Endothelial cell of umbilical vein (primary cell): ENCODE measurements around the gene KCTD1. TPM values are rescaled to one million over a fixed set of nuclear protein-coding genes. Genes with fewer than 3 reads are reported as not detected.

Experiments used
- BruUV-seq: library from RNA; stranded (reverse); fragments of 400-500 nt; replicated peaks from 2 replicates; lab custom pipeline; 2021; lab: Mats Ljungman, UMichigan
- CTCF ChIA-PET: fragments of 300-600, 350-600 bp; sonication (Branson Sonifier 250); formaldehyde crosslinking; loops from one replicate; lab custom pipeline; 2021; ENCODE audit warnings: antibody characterized with exemption, inconsistent platforms; lab: Charles Lee
- POLR2A ChIA-PET: fragments of 300-600, 350-600 bp; sonication (Branson Sonifier 250); formaldehyde crosslinking; loops from one replicate; lab custom pipeline; 2021; ENCODE audit warnings: antibody characterized with exemption, inconsistent platforms; lab: Charles Lee
- DNase-seq: peaks from one replicate; pipeline ENCODE4 v3.0.0-alpha.2; 2011; ENCODE audit warnings: low read depth, low spot score
- FAIRE-seq: peaks from 2 replicates; lab custom pipeline; 2011; peaks lifted over from hg19 to GRCh38; lab: Jason Lieb, UNC
- H2AFZ ChIP-seq: 2 replicates; pipeline ENCODE4 v1.6.0; 2012; ENCODE audit warnings: low read depth, low read length, control low read depth, inconsistent platforms
- H3K27ac ChIP-seq: 2 replicates; pipeline ENCODE4 v1.5.1; 2011; ENCODE audit warnings: low read depth, mild to moderate bottlenecking, control low read depth, low read length, moderate library complexity; ENCODE audit not compliant: insufficient read depth
- H3K27me3 ChIP-seq, 2 experiments: 2 replicates each; pipeline versions ENCODE4 v1.6.0 to v1.6.1; 2011; ENCODE audit warnings: low read length in 2 of 2, mixed read lengths in 1 of 2; ENCODE audit not compliant: control insufficient read depth in 2 of 2, insufficient read depth in 2 of 2
- H3K36me3 ChIP-seq, 2 experiments: 2 replicates in 1 of 2; 3 replicates in 1 of 2; pipeline ENCODE4 v1.5.1; 2011; ENCODE audit warnings: low read length in 2 of 2, mild to moderate bottlenecking in 1 of 2, moderate library complexity in 1 of 2; ENCODE audit not compliant: control insufficient read depth in 2 of 2, insufficient read depth in 2 of 2; ENCODE audit errors: extremely low read depth in 1 of 2
- H3K4me1 ChIP-seq: 3 replicates; pipeline ENCODE4 v1.5.1; 2011; ENCODE audit warnings: mild to moderate bottlenecking, low read length; ENCODE audit not compliant: control insufficient read depth, insufficient read depth; ENCODE audit errors: extremely low read depth
- H3K4me2 ChIP-seq: 2 replicates; pipeline ENCODE4 v1.6.1; 2011; ENCODE audit warnings: low read length, control low read depth, mixed read lengths; ENCODE audit not compliant: insufficient read depth
- H3K4me3 ChIP-seq, 3 experiments: fragments of 200-600 bp in 1 of 3; sonication (generic), shearing (Covaris generic) in 1 of 3; replicated peaks in 1 of 3; 2 replicates each; pipeline ENCODE4 v1.5.1; 2011 to 2016; ENCODE audit warnings: control low read depth in 3 of 3, low read length in 3 of 3, mild to moderate bottlenecking in 2 of 3, inconsistent platforms in 1 of 3, low read depth in 1 of 3, moderate library complexity in 1 of 3; ENCODE audit not compliant: insufficient read depth in 1 of 3
- H3K79me2 ChIP-seq: 2 replicates; pipeline ENCODE4 v1.6.0; 2012; ENCODE audit warnings: low read length, inconsistent platforms; ENCODE audit not compliant: control insufficient read depth, insufficient read depth
- H3K9ac ChIP-seq: replicated peaks from 2 replicates; pipeline ENCODE3; 2011; ENCODE audit warnings: low read length, control low read depth; ENCODE audit not compliant: insufficient read depth; ENCODE audit errors: extremely low read depth
- H3K9me1 ChIP-seq: replicated peaks from 3 replicates; pipeline ENCODE4 v1.6.0; 2011; ENCODE audit warnings: mild to moderate bottlenecking, low read length; ENCODE audit not compliant: control insufficient read depth, insufficient read depth; ENCODE audit errors: extremely low read depth
- H3K9me3 ChIP-seq: replicated peaks from 2 replicates; pipeline ENCODE4 v1.5.1; 2012; ENCODE audit warnings: low read length, inconsistent platforms; ENCODE audit not compliant: control insufficient read depth, insufficient read depth
- H4K20me1 ChIP-seq: replicated peaks from 2 replicates; pipeline ENCODE3; 2011; ENCODE audit warnings: mild to moderate bottlenecking, low read length; ENCODE audit not compliant: control insufficient read depth, insufficient read depth; ENCODE audit errors: extremely low read depth
- EZH2 ChIP-seq: IDR thresholded peaks from 2 replicates; pipeline ENCODE4 v1.6.1; 2012; ENCODE audit warnings: borderline replicate concordance, low read depth, mild to moderate bottlenecking, moderate library complexity, low read length, inconsistent platforms; ENCODE audit not compliant: severe bottlenecking
- FOS ChIP-seq: IDR thresholded peaks from 2 replicates; pipeline ENCODE4 v1.6.1; 2011; ENCODE audit warnings: mild to moderate bottlenecking, low read length, moderate library complexity, borderline replicate concordance; ENCODE audit not compliant: insufficient read depth
- GATA2 ChIP-seq: IDR thresholded peaks from 2 replicates; pipeline ENCODE4 v1.7.0; 2011; ENCODE audit warnings: low read depth, mild to moderate bottlenecking, moderate library complexity, mixed read lengths, low read length; ENCODE audit not compliant: insufficient read length, insufficient read depth
- JUN ChIP-seq: IDR thresholded peaks from 2 replicates; pipeline ENCODE4 v1.6.1; 2011; ENCODE audit warnings: borderline replicate concordance, low read depth; ENCODE audit not compliant: insufficient read length, insufficient read depth
- MAX ChIP-seq: IDR thresholded peaks from 2 replicates; pipeline ENCODE4 v1.6.1; 2011; ENCODE audit not compliant: insufficient read depth, insufficient read length
- MYC ChIP-seq: IDR thresholded peaks from one replicate; pipeline ENCODE4 v1.6.1; 2011; ENCODE audit warnings: mild to moderate bottlenecking, low read depth, low read length
- POLR2A ChIP-seq: IDR thresholded peaks from 2 replicates; pipeline ENCODE4 v1.6.1; 2012; ENCODE audit warnings: low read depth, mild to moderate bottlenecking, control low read depth, low read length
- POLR2AphosphoS5 ChIP-seq: IDR thresholded peaks from 2 replicates; pipeline ENCODE4 v1.6.1; 2012; ENCODE audit warnings: low read depth, mild to moderate bottlenecking, control low read depth, low read length, moderate library complexity; ENCODE audit not compliant: insufficient read depth
- dilution Hi-C: fragments of 300-500 bp; cut with MboI; formaldehyde crosslinking; loops from one replicate; pipeline ENCODE4 v1.15.0; 2019; ENCODE audit warnings: low sequenced_read_pairs; ENCODE audit not compliant: extremely low pct_ligation_motif_present
- intact Hi-C: fragments of 100-400 bp; cut with micrococcal nuclease; formaldehyde crosslinking; loops from one replicate; pipeline ENCODE4 v1.10.0; 2022
- polyA plus RNA-seq, 4 experiments: library from polyadenylated mRNA; depleted of rRNA in 3 of 4; stranded (reverse) in 3 of 4; unstranded in 1 of 4; fragments of >200 nt; gene quantifications; 2 replicates each; pipeline versions ENCODE4 v1.2.1 to v1.2.3, GENCODE V29; 2011 to 2012; ENCODE audit warnings: missing spikeins in 1 of 4
- total RNA-seq: library from RNA; stranded (reverse); gene quantifications from 2 replicates; pipeline ENCODE4 v1.2.3, GENCODE V29; 2021
- TF ChIP-seq, protein P1 (sequence below), 2 donors: IDR thresholded peaks; 1 replicate in 1 of 2; 2 replicates in 1 of 2; pipeline ENCODE4 v1.5.1; 2011; ENCODE audit warnings: low read length in 2 of 2, mild to moderate bottlenecking in 2 of 2, moderate library complexity in 2 of 2, control low read depth in 1 of 2, inconsistent platforms in 1 of 2, low read depth in 1 of 2; ENCODE audit not compliant: insufficient read depth in 1 of 2; ENCODE audit errors: extremely low read depth in 1 of 2

Gene KCTD1
- total and polyA plus RNA-seq, 2 donors (not counting 3 experiments of a cell fraction or from before 2014, with no cell fraction given), result 6.1 to 12.1 TPM

- Histone ChIP-seq H3K4me1 (no peaks in the 10 kb centered on the region), H3K9me1 (no peaks in the 10 kb centered on the region), H3K9me3 (no peaks in the 10 kb centered on the region), H3K4me3 (no peak overlapping the region), H3K27me3 (no peaks in the 10 kb centered on the region), H3K4me2 (no peak overlapping the region), H4K20me1 (no peaks in the 10 kb centered on the region), H3K36me3 (no peaks in the 10 kb centered on the region), H2AFZ (no peak overlapping the region), H3K9ac (no peak overlapping the region), H3K79me2 (no peaks in the 10 kb centered on the region), H3K27ac (no peak overlapping the region)
- intact Hi-C loops (no loop called here), dilution Hi-C loops (no loop called here)
- ChIA-PET CTCF (interaction anchor here (1.4 kb wide), 1 partner anchor 9 kb away, joined by 4 read pairs; no protein-coding TSS in a partner anchor), POLR2A (no interaction called here)
- FAIRE-seq (no peak), DNase-seq (no peak)
- BruUV-seq, result no TSS peak
- TF ChIP-seq, protein P1, sequence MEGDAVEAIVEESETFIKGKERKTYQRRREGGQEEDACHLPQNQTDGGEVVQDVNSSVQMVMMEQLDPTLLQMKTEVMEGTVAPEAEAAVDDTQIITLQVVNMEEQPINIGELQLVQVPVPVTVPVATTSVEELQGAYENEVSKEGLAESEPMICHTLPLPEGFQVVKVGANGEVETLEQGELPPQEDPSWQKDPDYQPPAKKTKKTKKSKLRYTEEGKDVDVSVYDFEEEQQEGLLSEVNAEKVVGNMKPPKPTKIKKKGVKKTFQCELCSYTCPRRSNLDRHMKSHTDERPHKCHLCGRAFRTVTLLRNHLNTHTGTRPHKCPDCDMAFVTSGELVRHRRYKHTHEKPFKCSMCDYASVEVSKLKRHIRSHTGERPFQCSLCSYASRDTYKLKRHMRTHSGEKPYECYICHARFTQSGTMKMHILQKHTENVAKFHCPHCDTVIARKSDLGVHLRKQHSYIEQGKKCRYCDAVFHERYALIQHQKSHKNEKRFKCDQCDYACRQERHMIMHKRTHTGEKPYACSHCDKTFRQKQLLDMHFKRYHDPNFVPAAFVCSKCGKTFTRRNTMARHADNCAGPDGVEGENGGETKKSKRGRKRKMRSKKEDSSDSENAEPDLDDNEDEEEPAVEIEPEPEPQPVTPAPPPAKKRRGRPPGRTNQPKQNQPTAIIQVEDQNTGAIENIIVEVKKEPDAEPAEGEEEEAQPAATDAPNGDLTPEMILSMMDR (IDR thresholded peaks at IDR 0.05; ENCODE audit: extremely low read depth in 1 of 2, insufficient read depth in 1 of 2, low read depth in 1 of 2, low read length in 2 of 2), result no peak
- TF ChIP-seq POLR2A, result no peak
- TF ChIP-seq MAX, result no peak
- no peak for TF ChIP-seq MYC
- no peak for TF ChIP-seq POLR2AphosphoS5
- TF ChIP-seq FOS, result no peak
- TF ChIP-seq JUN, result no peak
- TF ChIP-seq GATA2, result no peak
- TF ChIP-seq EZH2, result no peak
Measured at GRCh38 chr18:26471826-26472225, 76.5 kb downstream of the KCTD1 start.
